Muscle layer of colon (tissue), 2 donors: ENCODE results near the gene MPV17L2.

Experiments used
- H3K27ac ChIP-seq: one replicate; pipeline ENCODE4 v1.7.0; 2013; ENCODE audit warnings: low read depth, mild to moderate bottlenecking, low read length, moderate library complexity
- H3K27me3 ChIP-seq, 2 donors: one replicate each; pipeline ENCODE4 v1.7.0; 2013; ENCODE audit warnings: low read length in 2 of 2, mild to moderate bottlenecking in 2 of 2; ENCODE audit not compliant: insufficient read depth in 2 of 2, control insufficient read depth in 1 of 2
- H3K36me3 ChIP-seq: one replicate; pipeline ENCODE4 v1.7.0; 2013; ENCODE audit warnings: mild to moderate bottlenecking, low read length; ENCODE audit not compliant: insufficient read depth
- H3K4me1 ChIP-seq: one replicate; pipeline ENCODE4 v1.7.0; 2013; ENCODE audit warnings: mild to moderate bottlenecking, low read length; ENCODE audit not compliant: insufficient read depth
- H3K4me3 ChIP-seq, 2 donors: one replicate each; pipeline ENCODE4 v1.7.0; 2013; ENCODE audit warnings: low read length in 2 of 2, low read depth in 1 of 2, mild to moderate bottlenecking in 1 of 2, moderate library complexity in 1 of 2
- H3K9ac ChIP-seq: one replicate; pipeline ENCODE4 v1.7.0; 2013; ENCODE audit warnings: low read length
- H3K9me3 ChIP-seq: one replicate; pipeline ENCODE4 v1.7.0; 2013; ENCODE audit warnings: mild to moderate bottlenecking, low read length
- donor health status: abdominal sarcoma.
- donor health status: Adenocarcinoma of cecum.

Gene MPV17L2

GRCh38 chr19:18194554-18195238 lies 1.7 kb downstream of the MPV17L2 start:
- Histone ChIP-seq H3K4me3 (peak overlapping the region in 1 of 2 donors; percentile 75), H3K27me3 (no peaks in the 10 kb centered on the region), H3K4me1 (peaks cover 23% of the 10 kb centered on the region), H3K27ac (peak overlapping the region; percentile 47), H3K36me3 (peaks cover 16% of the 10 kb centered on the region), H3K9ac (peak overlapping the region; percentile 68), H3K9me3 (no peaks in the 10 kb centered on the region)

- Histone ChIP-seq H3K4me3 (no peak overlapping the region), H3K36me3 (peaks cover 22% of the 10 kb centered on the region)
Observed at GRCh38 chr19:18196511-18196845, 3.5 kb downstream of the MPV17L2 start.

GRCh38 chr19:18197306-18197705 lies 4.3 kb downstream of the MPV17L2 start:
- Histone ChIP-seq H3K9ac (no peak overlapping the region), H3K27ac (no peak overlapping the region), H3K27me3 (no peaks in the 10 kb centered on the region), H3K4me3 (no peak overlapping the region), H3K4me1 (peaks cover 14% of the 10 kb centered on the region), H3K9me3 (no peaks in the 10 kb centered on the region), H3K36me3 (peaks cover 22% of the 10 kb centered on the region)

More at GRCh38 chr19:18196511-18196845, 3.5 kb downstream of the MPV17L2 start:
- Histone ChIP-seq H3K4me1 (peaks cover 22% of the 10 kb centered on the region), H3K9me3 (no peaks in the 10 kb centered on the region), H3K27ac (no peak overlapping the region), H3K9ac (no peak overlapping the region), H3K27me3 (no peaks in the 10 kb centered on the region)

- Histone ChIP-seq H3K4me1 (peaks cover 18% of the 10 kb centered on the region), H3K36me3 (peaks cover 22% of the 10 kb centered on the region), H3K27me3 (no peaks in the 10 kb centered on the region), H3K9me3 (no peaks in the 10 kb centered on the region), H3K9ac (no peak overlapping the region), H3K27ac (no peak overlapping the region), H3K4me3 (no peak overlapping the region)
Observed at GRCh38 chr19:18197941-18198340, 4.9 kb downstream of the MPV17L2 start.

GRCh38 chr19:18198374-18198773 lies 5.4 kb downstream of the MPV17L2 start:
- peaks cover 21% of the 10 kb centered on the region for H3K4me1 ChIP-seq
- H3K36me3 ChIP-seq: peaks cover 22% of the 10 kb centered on the region
- no peaks in the 10 kb centered on the region for H3K9me3 ChIP-seq
- no peak overlapping the region for H3K27ac ChIP-seq
- H3K9ac ChIP-seq: no peak overlapping the region
- no peaks in the 10 kb centered on the region for H3K27me3 ChIP-seq
- H3K4me3 ChIP-seq: no peak overlapping the region

GRCh38 chr19:18202397-18202777 lies 9.4 kb downstream of the MPV17L2 start:
- Histone ChIP-seq H3K27ac (no peak overlapping the region), H3K4me3 (no peak overlapping the region), H3K9ac (no peak overlapping the region), H3K36me3 (peaks cover 16% of the 10 kb centered on the region), H3K27me3 (no peaks in the 10 kb centered on the region), H3K4me1 (peaks cover 14% of the 10 kb centered on the region), H3K9me3 (no peaks in the 10 kb centered on the region)

GRCh38 chr19:18202778-18203407 lies 9.9 kb downstream of the MPV17L2 start:
- H3K9me3 ChIP-seq: no peaks in the 10 kb centered on the region
- peaks cover 14% of the 10 kb centered on the region for H3K4me1 ChIP-seq
- peak overlapping the region; percentile 81 for H3K27ac ChIP-seq
- peak overlapping the region; percentile 63 to 79 for H3K4me3 ChIP-seq
- no peak overlapping the region for H3K9ac ChIP-seq
- peaks cover 15% of the 10 kb centered on the region for H3K36me3 ChIP-seq
- H3K27me3 ChIP-seq: no peaks in the 10 kb centered on the region

- peak overlapping the region; percentile 63 to 79 for H3K4me3 ChIP-seq
- H3K9ac ChIP-seq: no peak overlapping the region
- peak overlapping the region; percentile 81 for H3K27ac ChIP-seq
- H3K9me3 ChIP-seq: no peaks in the 10 kb centered on the region
- peaks cover 0 to under 1% of the 10 kb centered on the region in 2 donors for H3K27me3 ChIP-seq
- H3K4me1 ChIP-seq: peaks cover 14% of the 10 kb centered on the region
- H3K36me3 ChIP-seq: peaks cover 10% of the 10 kb centered on the region
Observed at GRCh38 chr19:18203408-18203862, 10.4 kb downstream of the MPV17L2 start.

- H3K27ac ChIP-seq: peak within 1 kb of the TSS; percentile 100
- peak within 1 kb of the TSS; percentile 73 to 79 for H3K4me3 ChIP-seq
- H3K9me3 ChIP-seq: no peaks in the 10 kb centered on the region
- peaks cover 0 to 4% of the 10 kb centered on the region in 2 donors for H3K27me3 ChIP-seq
- H3K9ac ChIP-seq: peak within 1 kb of the TSS; percentile 97
- peaks cover 14% of the 10 kb centered on the region for H3K4me1 ChIP-seq
- H3K36me3 ChIP-seq: peaks cover 6% of the 10 kb centered on the region
Observed at GRCh38 chr19:18203863-18204393, 10.9 kb downstream of the MPV17L2 start, which contains the start of gene RAB3A. RAB3A (minus strand) TSS chr19:18204042; CDS start chr19:18202740, 1,302 bp downstream.

GRCh38 chr19:18204394-18205199 lies 11.6 kb downstream of the MPV17L2 start:
- H3K4me3 ChIP-seq: peak overlapping the region; percentile 71 to 73
- no peaks in the 10 kb centered on the region for H3K9me3 ChIP-seq
- peaks cover 6% of the 10 kb centered on the region for H3K36me3 ChIP-seq
- peak overlapping the region; percentile 100 for H3K27ac ChIP-seq
- peak overlapping the region; percentile 97 for H3K9ac ChIP-seq
- H3K27me3 ChIP-seq: peaks cover 0 to 4% of the 10 kb centered on the region in 2 donors
- peaks cover 14% of the 10 kb centered on the region for H3K4me1 ChIP-seq
